GM18868 (cell line): Measurements from ENCODE around the gene INSR.
"Not testable (repeated sequence)": the region's sequence is repeated elsewhere in the genome, so short reads cannot be mapped to it uniquely, and the experiment has no call there.

Source experiments
- ATAC-seq: cut with Tn5 transposase; IDR thresholded peaks from one replicate; pipeline ENCODE4 v1.9.1; 2021; ENCODE audit warnings: mild to moderate bottlenecking, moderate library complexity; ENCODE audit not compliant: unreplicated experiment

The INSR gene

GRCh38 chr19:7225741-7226140 is 68.5 kb downstream of the INSR start:
- no peak for ATAC-seq

- ATAC-seq = no peak
These were observed 69.2 kb downstream of the INSR start for GRCh38 chr19:7224995-7225394.

DNA sequence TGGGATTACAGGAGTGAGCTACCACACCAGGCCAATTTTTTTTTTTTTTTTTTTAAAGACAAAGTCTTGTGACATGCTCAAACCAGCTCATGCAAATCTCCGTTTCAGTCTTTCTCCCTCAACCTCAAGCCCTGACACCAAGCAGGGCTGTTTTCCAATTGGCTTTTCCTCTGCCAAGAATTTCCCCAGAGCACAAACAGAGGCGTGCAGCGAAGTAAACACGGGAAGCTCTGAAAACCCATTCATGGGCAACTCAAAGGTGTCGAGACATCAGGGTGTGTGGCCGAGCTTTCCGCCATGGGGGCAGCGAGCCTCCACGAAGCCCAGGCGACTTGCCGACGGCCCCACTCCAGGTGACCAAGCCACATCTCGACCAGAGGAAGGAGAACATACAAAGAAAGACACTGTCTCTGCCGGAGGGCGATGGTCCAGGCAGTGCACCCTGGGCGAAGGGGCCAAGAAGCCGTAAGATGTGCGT is 70.0 kb downstream of the INSR start:
- ATAC-seq = no peak

GRCh38 chr19:7223429-7223828 is 70.8 kb downstream of the INSR start:
- no peak for ATAC-seq

DNA sequence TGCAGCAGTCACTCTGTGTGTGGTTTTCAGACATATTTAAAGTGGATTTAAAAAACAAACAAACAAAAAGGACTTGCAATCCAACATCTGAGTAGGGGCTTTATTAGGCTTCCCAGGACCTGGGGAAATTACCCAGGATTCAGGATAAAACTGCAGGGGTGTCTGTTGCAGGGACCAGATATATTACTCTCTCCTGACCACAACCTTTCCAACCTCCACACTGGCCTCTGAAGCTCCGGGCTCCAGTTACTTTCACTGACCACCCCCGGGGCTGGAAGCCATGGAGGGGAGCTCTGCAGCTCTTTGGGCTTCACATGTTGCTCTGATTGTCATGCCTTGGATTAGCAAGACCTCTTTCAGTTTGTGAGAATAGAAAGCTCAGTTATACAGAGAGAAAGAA is 75.2 kb downstream of the INSR start:
- no peak for ATAC-seq

GRCh38 chr19:7217861-7218260 is 76.4 kb downstream of the INSR start:
- no peak for ATAC-seq

- no peak for ATAC-seq
These were observed 77.8 kb downstream of the INSR start for GRCh38 chr19:7216373-7216902.

- ATAC-seq = no peak
These were observed 79.0 kb downstream of the INSR start for GRCh38 chr19:7215176-7215575.

DNA sequence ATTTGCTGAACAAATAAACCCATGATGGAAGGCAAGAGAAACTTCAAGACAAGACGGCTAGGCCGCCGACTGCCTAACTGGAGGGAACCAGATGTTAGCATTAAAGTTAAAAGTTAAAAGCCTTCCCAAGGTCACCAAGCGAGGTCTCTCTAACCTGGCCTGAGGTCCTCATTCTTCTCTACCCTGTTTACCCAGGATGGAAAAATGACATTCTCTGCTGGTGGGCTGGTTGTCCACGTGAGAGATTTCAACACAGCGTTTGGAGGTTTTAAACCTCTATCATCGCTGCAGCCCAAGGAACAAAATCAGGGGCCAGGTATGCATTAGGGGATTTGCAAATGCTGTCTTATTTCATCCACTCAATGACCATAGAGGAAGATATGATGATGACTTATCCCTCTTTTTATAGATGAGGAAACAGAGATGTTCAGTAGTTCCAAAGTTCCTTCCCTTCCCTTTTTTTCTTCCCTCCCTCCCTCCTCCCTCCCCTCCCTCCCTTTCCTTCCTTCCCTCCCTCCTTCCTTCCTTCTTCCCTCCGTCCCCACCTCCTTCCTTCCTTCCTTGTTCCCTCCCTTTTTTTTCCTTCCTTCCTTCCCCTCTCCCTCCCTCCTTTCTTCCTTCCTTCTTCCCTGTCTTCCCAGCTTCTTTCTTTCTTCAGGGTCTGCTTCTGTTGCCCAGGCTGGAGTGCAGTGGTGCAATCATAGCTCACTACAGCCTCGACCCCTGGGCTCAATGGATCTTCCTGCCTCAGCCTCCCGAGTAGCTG is 79.7 kb downstream of the INSR start:
- no peak for ATAC-seq

GRCh38 chr19:7213628-7214323 is 80.4 kb downstream of the INSR start:
- no peak for ATAC-seq

DNA sequence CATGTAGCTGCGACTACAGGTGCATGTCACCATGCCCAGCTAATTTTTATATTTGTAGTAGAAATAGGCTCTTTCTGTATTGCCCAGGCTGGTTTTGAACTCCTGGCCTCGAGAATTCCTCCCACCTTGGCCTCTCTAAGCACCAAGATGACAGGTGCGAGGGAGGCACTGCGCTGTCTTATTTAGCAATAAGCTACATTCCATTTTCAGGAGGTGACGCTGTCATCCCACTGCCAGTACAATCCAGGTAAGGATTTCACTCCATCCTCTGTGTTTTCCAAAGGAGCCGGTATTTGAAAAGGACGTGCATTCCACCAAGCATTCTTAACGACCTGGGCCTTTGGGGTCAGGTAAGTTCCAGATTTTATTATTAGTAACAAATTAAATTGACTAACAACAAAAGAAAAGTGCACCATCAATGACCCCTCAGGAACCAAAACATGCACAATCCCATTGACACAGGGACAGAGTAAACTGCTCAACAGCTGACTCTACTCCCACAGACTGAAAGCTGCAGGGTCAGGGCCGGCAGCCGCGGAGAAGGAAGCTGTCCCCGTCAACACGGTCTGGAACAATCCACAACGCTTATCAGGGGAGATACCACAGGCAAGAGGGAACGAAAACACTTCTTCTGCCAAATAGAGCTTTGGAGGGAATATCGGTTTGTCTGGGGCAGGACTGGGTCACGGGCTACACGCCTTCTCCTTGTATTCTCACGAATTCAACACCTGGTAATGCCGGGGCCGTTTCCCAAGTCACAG is 82.8 kb downstream of the INSR start:
- no peak for ATAC-seq

DNA sequence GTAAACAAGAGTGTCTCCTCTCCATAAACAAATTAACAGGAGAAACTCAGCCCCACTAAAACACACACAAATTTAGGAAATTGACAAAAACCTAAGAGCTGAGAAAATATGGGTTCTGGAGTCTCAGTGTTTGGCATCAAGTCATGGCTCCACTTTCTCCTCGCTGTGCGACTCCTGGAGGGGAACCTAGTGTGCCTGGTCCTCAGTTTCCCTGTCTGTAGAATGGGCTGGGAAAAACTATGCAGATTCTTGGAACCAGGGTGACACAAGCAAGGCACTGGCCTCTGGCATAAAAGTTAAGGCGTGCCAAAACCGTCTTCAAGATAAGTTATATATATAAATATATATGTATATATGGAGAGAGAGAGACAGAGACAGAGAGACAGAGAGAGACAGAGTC is 83.9 kb downstream of the INSR start:
- ATAC-seq = no peak

GRCh38 chr19:7209597-7210325 is 84.5 kb downstream of the INSR start:
- not testable (repeated sequence) for ATAC-seq

DNA sequence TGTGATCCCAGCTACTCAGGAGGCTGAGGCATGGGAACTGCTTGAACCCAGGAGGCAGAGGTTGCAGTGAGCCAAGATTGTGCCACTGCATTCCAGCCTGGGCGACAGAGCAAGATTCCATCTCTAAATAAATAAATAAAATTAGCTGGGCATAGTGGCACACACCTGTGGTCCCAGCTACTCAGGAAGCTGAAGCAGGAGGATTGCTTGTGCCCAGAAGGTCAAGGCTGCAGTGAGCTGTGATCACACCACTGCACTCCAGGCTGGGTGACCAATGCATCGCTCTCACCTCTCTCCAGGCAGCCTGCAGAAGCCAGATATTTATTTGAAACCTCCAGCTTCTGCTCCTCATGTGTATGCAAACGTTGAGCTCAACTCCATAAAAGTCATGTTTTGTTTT is 85.2 kb downstream of the INSR start:
- not testable (repeated sequence) for ATAC-seq

DNA sequence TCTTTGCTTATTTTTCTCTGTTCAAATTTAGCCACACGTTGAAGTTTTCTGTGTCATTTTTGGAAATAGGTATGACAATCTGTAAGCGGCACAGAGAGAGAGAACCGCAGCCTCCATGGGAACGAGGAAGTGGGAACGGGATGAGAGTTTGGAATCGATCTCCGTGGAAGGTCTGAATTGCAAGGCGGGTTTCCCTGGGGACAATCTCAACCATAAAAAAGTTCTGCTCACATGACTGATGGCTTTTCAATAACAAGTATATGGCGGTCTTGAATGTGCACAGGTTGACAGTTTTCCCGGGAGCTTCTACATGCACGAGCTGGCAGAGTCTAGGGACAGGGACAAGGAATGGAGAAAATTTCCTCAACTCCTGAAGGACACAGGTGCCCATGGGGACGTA is 90.9 kb downstream of the INSR start:
- no peak for ATAC-seq

GRCh38 chr19:7202888-7203287 is 91.3 kb downstream of the INSR start:
- ATAC-seq = no peak

GRCh38 chr19:7200736-7201135 is 93.5 kb downstream of the INSR start:
- no peak for ATAC-seq

DNA sequence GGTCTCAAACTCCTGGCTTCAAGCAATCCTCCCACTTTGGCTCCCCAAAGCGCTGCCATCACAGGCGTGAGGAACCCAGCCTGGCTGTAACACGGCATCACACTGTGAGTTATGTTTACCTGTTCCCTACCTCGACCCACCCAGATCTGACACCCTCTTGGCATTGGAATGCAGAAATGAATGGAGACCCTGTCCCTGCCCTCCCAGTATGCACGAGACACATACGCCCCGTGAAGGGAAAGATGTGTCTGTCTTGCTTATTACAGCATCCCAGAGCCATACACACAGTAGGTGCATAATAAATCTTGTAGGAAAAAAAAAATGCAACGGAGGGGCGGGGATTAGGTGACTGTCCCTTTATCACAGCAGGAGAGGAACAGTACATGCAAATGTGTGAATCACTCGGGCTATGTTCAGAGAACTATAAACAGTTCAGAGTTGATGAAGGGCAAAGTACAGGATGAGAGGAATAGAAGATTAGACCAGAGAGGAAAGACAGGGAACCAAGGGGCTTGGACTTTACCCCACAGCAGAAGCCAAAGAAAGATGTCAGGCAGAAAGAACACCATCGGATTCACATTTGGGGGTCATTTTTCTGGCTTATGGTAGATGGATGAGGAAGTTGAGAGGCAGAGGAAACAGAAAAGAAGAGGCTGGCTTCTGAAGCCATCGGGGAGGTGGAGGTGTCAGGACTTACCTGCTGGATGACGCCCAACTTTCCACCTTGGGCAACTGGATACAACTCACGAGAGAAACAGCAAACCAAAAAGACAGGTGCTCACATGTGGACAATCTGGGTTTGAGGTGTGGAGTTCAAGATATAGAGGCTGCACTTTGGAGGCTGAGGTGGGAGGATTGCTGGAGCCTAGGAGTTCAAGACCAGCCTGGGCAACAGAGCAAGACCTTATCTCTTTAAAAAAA is 94.3 kb downstream of the INSR start:
- ATAC-seq = no peak
